Spleen (tissue), 7 donors: ENCODE results near the gene ITFG2.

Experiments
- POLR2AphosphoS5 ChIP-seq, 3 donors: sonication (generic); formaldehyde crosslinking; IDR thresholded peaks; one replicate each; pipeline ENCODE4 v1.5.1; 2017; ENCODE audit warnings: antibody characterized with exemption in 3 of 3
- TF ChIP-seq, protein P1 (sequence below), 11 experiments: fragments of 200-600 bp in 7 of 11; fragments of 450-650 bp in 4 of 11; sonication (generic) in 4 of 11; IDR thresholded peaks in 8 of 11; conservative IDR thresholded peaks in 3 of 11; 1 replicate in 7 of 11; 2 replicates in 4 of 11; pipeline versions ENCODE4 v1.4.0 to v1.8.0; 2016 to 2021; ENCODE audit warnings: antibody characterized with exemption in 11 of 11, inconsistent platforms in 4 of 11, mild to moderate bottlenecking in 1 of 11
- donor health status: DM: no; HTN: no; CAD: no; lungs with moderate emphysema.
- donor health status: DM: no; HTN: no; CAD: no.
- donor health status: DM: no; HTN: no; CAD: no.

DNA sequence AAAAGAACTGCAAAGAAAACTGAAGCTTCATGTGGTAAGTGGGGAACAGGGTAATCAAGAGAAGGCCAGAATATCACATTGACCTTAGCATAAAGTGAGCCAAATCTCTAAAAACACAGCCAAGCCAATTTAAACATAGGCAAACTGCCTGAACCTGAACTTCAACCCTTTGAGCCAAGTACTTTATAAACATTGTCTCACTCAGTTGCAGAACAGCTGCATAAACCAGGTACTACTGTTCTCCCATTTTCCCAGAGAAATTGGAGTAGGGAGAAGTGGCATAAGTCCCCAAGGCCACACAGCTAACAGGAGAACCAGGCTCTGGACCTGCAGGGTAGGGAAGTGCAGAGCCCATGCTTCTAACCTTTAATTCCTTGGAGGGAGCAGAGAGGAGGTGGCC is 48.1 kb upstream of the ITFG2 start:
- no peak for TF ChIP-seq POLR2AphosphoS5 (IDR thresholded peaks at IDR 0.05)
- TF ChIP-seq, protein P1, sequence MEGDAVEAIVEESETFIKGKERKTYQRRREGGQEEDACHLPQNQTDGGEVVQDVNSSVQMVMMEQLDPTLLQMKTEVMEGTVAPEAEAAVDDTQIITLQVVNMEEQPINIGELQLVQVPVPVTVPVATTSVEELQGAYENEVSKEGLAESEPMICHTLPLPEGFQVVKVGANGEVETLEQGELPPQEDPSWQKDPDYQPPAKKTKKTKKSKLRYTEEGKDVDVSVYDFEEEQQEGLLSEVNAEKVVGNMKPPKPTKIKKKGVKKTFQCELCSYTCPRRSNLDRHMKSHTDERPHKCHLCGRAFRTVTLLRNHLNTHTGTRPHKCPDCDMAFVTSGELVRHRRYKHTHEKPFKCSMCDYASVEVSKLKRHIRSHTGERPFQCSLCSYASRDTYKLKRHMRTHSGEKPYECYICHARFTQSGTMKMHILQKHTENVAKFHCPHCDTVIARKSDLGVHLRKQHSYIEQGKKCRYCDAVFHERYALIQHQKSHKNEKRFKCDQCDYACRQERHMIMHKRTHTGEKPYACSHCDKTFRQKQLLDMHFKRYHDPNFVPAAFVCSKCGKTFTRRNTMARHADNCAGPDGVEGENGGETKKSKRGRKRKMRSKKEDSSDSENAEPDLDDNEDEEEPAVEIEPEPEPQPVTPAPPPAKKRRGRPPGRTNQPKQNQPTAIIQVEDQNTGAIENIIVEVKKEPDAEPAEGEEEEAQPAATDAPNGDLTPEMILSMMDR (IDR thresholded peaks at IDR 0.05 in 8 of 11, conservative IDR thresholded peaks at IDR 0.05 in 3 of 11) = no peak
